GM19468 (cell line): ENCODE data around the gene PCDHGA1.

Experiments
- ATAC-seq: cut with Tn5 transposase; IDR thresholded peaks from one replicate; pipeline ENCODE4 v1.9.1; 2021; ENCODE audit warnings: mild to moderate bottlenecking, moderate library complexity, moderate number of reproducible peaks; ENCODE audit not compliant: unreplicated experiment; ENCODE audit errors: extremely low read depth

Gene PCDHGA1

DNA sequence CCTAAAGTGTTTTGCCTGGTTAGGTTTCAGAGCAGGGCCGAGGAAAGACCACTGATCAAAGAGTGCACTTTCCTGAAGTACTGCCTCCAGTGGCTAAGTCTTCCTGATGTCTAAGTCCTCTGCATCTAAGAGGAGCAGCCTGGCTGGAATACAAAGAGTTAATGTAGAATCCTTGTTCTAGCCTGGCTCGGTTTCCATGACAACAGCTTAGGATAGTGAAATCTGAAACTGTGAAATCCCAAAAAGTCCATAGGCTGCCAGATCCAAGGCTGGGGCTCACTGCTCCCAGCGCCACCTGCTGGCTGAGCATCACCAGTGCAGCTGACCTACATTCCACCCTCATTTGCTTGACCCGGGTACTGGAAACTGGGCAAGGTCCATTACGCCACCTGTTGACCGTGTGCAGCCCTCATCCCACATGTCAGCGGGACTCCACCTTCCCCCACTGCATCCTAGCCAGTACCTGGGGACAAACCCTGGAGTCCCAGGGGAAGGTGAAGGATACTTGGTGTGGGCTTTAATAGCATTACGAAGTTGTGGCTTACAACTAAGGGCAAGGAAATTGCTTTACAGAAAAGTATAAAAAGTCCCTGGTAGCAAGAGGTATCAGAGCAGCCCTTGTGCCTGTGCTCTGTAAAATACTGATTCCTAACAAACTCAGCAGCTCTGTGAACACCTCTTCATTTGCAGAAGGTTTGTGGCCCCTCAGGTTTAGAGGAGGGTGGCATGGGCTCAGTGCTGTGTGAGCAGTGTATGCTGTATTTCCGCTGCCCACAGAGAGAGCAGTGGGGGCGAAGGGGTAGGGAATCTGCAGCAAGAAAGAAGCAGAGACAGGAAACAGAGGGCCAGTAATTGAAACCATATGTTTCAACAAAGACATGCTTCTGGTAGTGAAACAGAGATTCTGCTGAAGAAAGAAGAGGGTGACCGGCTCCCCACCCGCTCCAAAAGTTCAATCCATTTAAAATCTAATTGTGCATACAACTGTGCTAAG is 194.6 kb downstream of the PCDHGA1 start:
- peak; percentile 19 for ATAC-seq

DNA sequence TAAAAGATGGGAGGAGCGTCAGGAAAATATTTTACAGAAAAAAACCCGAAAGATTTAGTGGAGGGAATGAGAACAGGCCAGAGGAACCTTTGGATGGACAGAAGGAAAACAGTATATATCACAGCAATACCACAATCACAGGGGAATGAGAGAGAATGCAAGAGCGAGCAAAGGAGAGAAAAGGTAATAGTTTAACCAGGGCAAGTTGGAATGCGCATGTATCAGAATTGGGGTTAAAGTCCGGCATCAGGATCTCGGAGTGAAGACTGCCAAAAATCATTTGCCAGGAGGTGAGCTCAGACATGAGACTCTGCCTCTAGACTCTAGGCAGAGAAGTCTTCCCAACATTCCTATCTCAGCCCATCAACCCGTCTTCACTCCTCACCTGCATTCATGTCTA is 195.3 kb downstream of the PCDHGA1 start:
- ATAC-seq: no peak

DNA sequence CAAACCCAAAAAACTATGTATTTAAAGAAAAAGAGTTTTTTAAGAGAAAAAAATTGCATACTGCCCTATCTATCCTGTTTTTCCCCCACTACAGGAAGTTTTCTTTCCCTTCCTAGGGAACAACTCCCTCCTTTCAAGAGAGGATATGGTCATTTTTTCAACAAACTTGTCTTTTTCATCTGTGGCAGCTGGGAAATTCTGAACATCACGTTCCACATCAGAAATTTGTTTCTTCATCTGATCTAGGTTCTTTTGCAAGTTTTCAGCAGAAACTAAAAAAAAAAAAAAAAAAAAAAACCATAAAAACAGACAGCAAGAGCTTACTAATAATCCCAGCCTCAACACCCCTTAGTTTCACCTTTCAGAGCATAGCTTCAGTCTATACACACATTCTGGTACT is 197.1 kb downstream of the PCDHGA1 start:
- no peak for ATAC-seq

DNA sequence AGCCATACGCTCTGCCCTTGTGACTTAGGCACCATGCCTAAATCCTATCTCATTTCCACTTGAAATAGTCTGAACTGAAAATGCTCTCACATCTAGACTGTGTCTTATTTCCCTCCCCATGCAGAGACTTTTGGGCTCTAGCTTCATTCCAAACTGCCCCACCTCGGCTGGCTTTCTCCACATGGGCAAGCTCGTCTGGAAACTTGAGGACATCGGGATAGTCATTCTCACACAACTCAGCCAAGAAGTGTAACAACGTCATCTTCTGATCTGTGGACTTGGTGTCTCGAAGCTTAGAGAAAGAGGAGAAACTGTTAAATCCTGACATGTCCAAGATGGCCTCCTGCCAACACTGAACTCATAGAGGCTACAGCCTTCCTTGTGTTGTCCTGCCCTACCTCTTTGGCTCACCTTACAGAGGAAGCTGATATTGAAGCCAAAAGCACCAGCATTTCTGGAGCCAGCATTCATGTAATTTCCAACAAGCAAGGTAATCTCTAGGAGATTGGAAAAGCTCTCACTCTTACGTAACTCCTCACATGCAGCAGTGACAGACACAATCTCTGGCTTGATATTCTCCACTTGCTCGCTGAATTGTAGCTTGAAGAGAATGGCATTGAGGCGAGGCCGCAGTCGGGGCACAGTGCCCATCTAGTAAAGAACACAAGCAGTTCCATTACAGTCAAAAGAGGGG is 198.1 kb downstream of the PCDHGA1 start:
- no peak for ATAC-seq

DNA sequence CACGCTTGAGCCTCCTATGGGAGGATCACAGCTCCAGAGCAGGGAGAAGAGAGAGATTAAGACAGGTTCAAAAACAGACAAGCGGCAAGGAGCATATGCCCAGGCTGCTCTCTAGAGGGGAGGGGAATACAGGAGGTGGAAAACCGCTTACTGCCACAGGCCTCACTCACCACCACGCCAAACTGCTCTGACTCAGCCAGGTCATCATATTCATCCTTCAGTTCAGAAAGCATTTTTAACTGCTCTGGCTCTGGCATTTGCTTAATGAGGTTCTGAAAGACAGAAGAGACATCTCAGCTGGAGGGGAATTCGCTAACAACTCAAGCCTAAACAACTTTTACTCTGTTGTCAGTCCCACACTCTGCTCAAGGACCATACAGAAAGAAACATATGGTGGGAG is 198.7 kb downstream of the PCDHGA1 start:
- ATAC-seq: no peak

DNA sequence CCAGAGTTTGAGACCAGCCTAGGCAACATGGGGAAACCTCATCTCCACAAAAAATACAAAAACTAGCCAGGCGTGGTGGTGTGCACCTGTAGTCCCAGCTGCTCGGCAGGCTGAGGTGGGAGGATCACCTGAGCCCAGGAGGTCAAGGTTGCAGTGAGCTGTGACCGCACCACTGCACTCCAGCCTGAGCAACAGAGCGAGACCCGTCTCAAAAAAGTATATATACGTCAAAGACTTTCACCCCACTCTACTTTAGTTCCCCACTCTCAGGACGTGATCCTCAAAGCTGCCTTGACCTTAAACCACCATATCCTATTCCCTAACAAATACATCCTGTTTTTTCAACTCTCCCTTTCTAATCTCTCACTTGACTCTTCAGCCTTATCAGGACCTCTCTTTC is 199.6 kb downstream of the PCDHGA1 start:
- no peak for ATAC-seq

DNA sequence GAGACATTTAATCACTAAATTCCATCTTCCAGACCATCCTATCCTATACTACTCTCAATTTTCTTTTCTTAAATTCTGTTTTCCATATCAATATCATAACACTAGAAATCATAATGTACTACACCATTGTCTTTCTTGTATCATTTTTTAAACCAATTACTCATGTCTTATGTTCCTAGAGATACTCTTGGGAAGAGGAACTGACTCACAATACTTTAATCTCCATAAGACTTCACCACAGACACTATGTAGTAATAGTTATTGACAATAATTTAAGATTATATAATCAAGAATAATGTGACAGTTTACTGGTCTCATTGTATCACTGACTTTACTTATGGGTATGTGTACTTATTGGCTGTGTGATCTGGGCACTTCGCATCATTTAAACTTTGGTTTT is 202.4 kb downstream of the PCDHGA1 start:
- no peak for ATAC-seq

DNA sequence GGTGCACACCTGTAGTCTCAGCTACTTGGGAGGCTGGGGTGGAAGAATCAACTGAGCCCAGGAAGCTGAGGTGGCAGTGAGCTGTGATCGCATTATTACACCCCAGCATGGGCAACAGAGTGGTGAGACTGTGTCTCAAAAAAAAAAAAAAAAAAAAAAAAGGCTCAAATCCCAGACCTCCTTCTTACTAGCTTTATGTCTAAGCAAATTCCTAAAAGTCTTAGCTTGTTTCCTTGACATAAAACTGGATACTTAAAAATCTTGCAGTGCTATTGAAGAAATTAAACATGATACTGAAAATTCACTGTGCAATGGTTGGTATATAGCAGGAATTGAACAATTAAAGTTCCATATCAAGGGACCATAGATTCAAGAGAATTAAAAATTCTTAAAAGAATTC is 203.6 kb downstream of the PCDHGA1 start:
- ATAC-seq: no peak

DNA sequence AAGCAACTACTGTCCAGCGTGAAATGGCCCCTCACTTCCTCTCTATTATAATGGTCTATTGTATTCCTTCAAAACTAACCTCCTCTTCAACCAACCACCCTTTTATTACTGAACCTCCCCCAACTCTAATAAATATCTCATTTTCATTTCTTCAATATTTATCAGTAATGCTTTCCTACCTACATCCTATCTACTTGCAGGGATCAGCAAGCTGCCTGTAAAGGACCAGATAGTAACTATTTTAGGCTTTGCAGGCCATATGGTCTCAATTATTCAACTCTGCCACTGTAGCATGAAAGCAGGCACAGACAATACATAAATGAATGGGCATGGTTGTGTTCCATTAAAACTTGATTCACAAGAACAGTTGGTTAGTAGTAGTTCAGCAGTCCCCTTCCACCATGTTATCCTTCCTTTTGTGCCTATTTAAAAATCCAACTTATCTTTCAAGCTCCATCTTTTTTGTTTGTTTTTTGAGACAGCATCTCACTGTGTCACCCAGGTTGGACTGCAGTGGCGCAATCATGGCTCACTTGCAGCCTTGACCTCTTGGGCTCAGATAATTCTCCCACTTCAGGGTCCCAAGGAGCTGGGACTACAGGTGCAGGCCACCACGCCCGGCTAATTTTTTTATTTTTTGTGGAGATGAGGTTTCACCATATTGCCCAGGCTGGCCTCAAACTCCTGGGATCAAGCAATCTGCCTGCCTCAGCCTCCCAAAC is 204.3 kb downstream of the PCDHGA1 start:
- no peak for ATAC-seq

DNA sequence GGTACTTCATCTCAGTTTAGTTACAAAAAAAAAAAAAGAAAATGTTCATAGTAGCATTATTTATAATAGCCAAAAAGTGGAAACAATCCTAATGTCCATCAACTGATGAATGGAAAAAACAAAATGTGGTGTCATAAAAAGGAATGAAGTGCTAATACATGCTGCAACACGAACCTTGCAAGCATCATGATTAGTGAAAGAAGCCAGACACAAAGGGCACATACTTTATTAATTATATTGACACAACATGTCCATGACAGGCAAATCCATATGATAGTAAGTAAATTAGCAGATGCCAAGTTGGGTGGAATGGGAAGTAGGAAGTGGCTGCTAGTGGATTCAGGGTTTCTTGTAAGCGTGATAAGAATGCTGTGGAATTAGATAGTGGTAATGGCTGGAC is 212.7 kb downstream of the PCDHGA1 start:
- ATAC-seq: no peak

DNA sequence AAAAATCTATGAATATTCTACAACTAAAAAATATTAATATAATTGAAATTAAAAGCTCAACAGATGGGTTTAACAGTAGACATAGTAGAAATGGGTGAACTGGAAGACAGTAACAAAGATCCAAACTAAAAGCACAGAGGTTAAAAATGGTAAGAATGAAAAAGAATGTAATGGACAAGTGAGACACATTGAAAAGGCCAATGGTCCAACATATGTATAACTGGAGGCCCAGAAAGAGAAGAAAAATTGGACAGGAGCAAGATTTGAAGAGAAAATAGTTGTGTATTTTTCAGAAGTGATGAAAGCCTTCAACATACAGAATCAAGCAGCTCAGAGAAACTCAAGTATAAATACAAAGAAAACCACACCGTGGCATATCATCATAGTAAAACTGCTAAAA is 217.2 kb downstream of the PCDHGA1 start:
- ATAC-seq: no peak

DNA sequence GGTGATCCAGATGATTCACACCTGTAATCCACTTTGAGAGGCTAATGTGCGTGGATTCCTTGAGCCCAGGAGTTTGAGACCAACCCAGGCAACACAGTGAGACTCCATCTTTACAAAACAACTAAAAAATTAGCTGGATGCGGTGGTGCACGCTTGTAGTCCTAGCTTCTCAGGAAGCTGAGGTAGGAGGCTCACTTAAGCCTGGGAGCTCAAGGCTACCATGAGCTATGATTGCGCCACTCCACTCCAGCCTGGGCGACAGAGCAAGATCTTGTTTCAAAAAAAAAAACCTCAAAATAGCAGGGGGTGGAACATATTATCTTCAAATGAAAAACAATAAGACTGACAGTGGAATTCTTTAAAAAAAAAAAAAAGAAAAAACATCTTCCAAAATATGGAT is 217.6 kb downstream of the PCDHGA1 start:
- ATAC-seq: no peak

DNA sequence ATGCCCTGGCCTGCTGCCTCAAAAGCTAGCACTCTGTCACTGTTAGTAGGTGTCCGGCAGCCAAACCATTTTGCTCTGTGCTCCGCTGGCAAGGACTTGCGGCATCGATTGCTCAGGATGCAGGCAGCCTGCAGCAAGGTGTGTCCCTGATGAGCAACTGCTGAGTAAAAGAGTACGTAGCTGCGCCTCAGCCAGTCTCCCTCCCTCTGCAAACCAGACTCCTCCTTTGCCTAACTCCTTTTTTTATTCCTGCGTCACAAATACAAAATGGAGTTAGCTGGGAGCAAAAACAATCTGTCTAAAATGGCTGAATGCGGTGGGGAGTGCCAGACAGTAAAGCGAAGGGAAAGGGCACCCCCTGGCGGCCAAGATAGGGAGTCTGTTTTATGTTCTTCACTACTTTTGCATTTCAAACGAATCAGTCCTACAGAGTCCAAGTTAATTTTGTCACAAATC is 227.4 kb downstream of the PCDHGA1 start:
- no peak for ATAC-seq

DNA sequence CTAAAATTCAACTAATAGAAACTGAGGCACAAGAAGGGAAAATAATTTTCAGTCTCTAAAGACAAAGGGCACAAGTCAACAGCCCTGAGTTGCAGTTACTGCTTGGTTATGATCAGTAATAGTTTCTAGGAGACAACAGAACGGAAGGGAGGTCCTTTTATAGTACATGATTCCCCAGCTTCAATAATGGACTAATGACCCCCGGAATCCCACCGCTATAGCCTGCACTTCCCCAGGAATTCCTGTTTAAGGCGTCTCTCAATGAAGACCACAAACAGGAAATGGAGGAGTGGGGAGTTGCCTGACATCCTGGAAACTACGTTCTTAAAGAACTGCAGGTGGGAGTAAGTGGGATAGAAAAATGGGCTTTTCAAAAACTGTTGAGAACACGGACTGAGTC is 227.8 kb downstream of the PCDHGA1 start:
- no peak for ATAC-seq

DNA sequence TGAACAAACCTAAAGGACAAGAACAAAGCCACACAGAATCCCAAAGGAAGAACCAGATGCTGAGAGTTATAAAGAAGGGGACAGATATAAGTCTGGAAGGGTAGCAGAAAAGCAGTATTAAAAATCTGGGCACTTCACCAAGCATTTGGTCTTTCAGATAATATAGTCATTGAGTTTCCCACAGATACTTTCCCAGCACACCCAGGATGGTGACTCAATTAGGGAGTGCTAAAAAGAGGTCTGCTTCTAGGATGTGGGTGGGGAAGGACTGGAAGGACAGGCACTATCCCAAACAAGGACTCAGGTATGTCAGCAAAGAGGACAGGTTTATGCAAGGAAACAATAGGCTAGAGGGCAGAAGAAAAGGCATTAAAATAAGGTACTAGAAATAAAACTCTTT is 229.1 kb downstream of the PCDHGA1 start:
- no peak for ATAC-seq

DNA sequence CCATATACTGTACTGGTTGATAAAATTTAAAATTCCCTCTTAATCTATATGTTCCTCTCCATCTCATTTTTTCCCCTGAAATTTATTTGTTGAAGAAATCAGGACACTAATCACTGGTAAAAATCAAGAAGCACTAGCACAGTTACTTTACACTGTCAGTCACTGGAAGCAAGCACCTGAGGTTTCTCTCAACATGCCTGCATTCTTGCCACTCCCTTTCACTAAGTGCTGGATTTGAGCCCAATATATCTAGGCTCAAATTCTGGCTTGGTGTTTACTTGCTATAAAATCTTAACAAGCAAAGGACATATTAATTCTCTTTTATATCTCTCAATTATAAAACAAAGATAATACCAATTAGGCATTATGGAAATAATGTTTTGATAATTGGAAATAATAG is 229.8 kb downstream of the PCDHGA1 start:
- ATAC-seq: no peak

DNA sequence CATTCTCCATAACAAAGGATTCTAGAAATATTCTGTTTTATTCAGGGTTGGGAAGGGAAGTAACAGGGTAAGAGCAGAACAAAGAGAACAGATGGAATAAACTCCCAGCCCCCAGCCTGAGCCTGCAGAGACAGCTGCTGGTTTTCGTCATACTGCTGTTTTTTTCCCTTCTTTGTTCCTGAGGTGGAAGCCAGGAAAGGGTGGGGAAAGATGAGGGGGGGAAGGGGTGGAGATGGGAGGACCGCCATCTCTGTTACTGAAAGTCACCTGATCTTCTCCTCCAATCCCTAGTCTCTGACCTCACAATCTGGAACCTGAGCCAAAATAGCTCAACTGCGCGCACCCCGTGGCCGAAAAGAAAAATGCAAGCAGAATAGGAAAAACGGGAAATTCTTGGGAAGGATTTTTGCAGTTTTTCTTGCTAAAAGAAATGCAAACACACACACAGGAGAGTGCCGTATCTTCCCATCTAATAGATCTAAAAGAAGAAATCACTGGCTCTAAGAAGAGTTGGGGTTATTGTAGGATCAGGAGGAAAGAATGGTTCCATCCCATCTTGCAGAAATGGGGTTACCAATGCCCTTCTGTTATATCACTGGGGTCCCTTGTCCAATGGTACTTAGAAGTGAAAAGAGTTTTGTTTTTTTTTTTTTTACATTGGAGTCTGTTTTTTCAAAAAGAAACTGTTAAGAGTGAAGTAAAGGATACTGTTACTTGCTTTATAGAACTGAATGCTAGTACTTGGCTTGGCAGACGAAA is 230.6 kb downstream of the PCDHGA1 start:
- no peak for ATAC-seq
